Right atrium auricular region (tissue), 2 donors: ENCODE data around the gene SEC22C. TPM values are rescaled to one million over a fixed set of nuclear protein-coding genes. Genes with fewer than 3 reads are reported as not detected.

Source experiments
- DNase-seq: peaks from one replicate; pipeline ENCODE4 v3.0.0-alpha.2; 2019; ENCODE audit warnings: low spot score
- H3K27ac ChIP-seq, 2 donors: fragments of 200-600 bp; sonication (generic); 1 replicate in 1 of 2; 2 replicates in 1 of 2; pipeline ENCODE4 v1.5.1; 2016 to 2019
- H3K27me3 ChIP-seq, 2 donors: fragments of 200-600 bp; sonication (generic); one replicate each; pipeline versions ENCODE4 v1.5.1 to v1.6.0; 2017 to 2019
- H3K36me3 ChIP-seq: fragments of 200-600 bp; sonication (generic); one replicate; pipeline ENCODE4 v1.5.1; 2016
- H3K4me1 ChIP-seq, 2 donors: fragments of 200-600 bp; sonication (generic); one replicate each; pipeline versions ENCODE4 v1.5.1 to v1.6.0; 2017 to 2019
- H3K4me3 ChIP-seq, 2 donors: fragments of 200-600 bp; sonication (generic); 1 replicate in 1 of 2; 2 replicates in 1 of 2; pipeline ENCODE4 v1.5.1; 2017 to 2019; ENCODE audit warnings: mild to moderate bottlenecking in 1 of 2, moderate library complexity in 1 of 2
- H3K9me3 ChIP-seq, 2 donors: fragments of 200-600 bp; sonication (generic); one replicate each; pipeline ENCODE4 v1.5.1; 2019
- total RNA-seq, 2 donors: library from RNA; depleted of rRNA; stranded (reverse); fragments of >200 nt; gene quantifications; one replicate each; pipeline ENCODE4 v1.1.0, GENCODE V29; 2016
- TF ChIP-seq, protein P1 (sequence below), 2 donors: fragments of 200-600 bp; sonication (generic); IDR thresholded peaks; one replicate each; pipeline ENCODE4 v1.5.1; 2019; ENCODE audit warnings: antibody characterized with exemption in 2 of 2

Gene SEC22C
- total RNA-seq, 2 donors from 2014 or later = 32.3 to 36.2 TPM

DNA sequence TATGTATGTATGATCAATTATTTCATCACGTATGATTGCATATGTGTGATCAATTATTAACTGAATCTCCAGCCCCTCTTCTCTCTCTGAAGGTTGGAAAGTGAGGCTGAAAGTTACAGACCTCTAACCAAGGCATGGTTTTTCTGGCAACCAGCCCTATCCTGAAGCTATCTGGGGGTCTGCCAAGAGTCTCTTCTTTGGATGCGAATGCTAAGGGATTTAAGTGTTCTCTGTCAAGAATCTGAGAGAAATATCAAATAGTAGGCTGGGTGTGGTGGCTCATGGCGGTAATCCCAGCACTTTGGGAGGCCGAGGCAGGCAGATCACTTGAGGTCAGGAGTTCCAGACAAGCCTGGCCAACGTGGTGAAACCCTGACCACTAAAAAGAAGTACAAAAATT is 26.8 kb upstream of the SEC22C start:
- H3K9me3 ChIP-seq = peaks cover 0 to 7% of the 10 kb centered on the region in 2 donors
- no peak overlapping the region for H3K4me3 ChIP-seq
- H3K4me1 ChIP-seq = peaks cover 0 to 58% of the 10 kb centered on the region in 2 donors
- H3K27me3 ChIP-seq = no peaks in the 10 kb centered on the region
- H3K36me3 ChIP-seq = no peaks in the 10 kb centered on the region
- peak overlapping the region in 1 of 2 donors; percentile 56 for H3K27ac ChIP-seq
- TF ChIP-seq, protein P1, sequence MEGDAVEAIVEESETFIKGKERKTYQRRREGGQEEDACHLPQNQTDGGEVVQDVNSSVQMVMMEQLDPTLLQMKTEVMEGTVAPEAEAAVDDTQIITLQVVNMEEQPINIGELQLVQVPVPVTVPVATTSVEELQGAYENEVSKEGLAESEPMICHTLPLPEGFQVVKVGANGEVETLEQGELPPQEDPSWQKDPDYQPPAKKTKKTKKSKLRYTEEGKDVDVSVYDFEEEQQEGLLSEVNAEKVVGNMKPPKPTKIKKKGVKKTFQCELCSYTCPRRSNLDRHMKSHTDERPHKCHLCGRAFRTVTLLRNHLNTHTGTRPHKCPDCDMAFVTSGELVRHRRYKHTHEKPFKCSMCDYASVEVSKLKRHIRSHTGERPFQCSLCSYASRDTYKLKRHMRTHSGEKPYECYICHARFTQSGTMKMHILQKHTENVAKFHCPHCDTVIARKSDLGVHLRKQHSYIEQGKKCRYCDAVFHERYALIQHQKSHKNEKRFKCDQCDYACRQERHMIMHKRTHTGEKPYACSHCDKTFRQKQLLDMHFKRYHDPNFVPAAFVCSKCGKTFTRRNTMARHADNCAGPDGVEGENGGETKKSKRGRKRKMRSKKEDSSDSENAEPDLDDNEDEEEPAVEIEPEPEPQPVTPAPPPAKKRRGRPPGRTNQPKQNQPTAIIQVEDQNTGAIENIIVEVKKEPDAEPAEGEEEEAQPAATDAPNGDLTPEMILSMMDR (IDR thresholded peaks at IDR 0.05) = no peak
- DNase-seq = no peak

GRCh38 chr3:42605546-42606173 is 23.9 kb upstream of the SEC22C start:
- H3K4me3 ChIP-seq = no peak overlapping the region
- H3K36me3 ChIP-seq = no peaks in the 10 kb centered on the region
- TF ChIP-seq, protein P1 (IDR thresholded peaks at IDR 0.05) = no peak
- peaks cover 0 to 54% of the 10 kb centered on the region in 2 donors for H3K4me1 ChIP-seq
- no peak for DNase-seq
- peak overlapping the region; percentile 54 to 69 for H3K27ac ChIP-seq
- H3K9me3 ChIP-seq = peaks cover 0 to 7% of the 10 kb centered on the region in 2 donors
- no peaks in the 10 kb centered on the region for H3K27me3 ChIP-seq

DNA sequence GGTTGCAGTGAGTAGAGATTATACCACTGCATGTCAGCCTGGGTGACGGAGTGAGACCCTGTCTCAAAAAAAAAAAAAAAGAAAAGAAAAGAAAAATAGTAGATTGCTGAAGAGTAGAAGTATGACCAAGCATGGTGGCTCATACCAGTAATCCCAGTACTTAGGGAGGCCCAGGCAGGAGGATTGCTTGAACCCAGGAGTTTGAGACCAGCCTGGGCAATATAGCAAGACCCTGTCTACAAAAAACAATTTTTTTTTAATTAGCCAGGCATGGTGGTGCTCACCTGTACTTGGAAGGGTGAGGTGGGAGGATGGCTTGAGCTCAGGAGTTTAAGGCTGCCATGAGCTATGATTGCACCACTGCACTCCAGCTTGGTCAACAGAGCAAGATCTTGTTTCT is 21.2 kb upstream of the SEC22C start:
- Histone ChIP-seq H3K4me3 (no peak overlapping the region), H3K36me3 (no peaks in the 10 kb centered on the region), H3K9me3 (peaks cover 0 to 7% of the 10 kb centered on the region in 2 donors), H3K27me3 (no peaks in the 10 kb centered on the region), H3K27ac (peak overlapping the region in 1 of 2 donors; percentile 99), H3K4me1 (peaks cover 0 to 36% of the 10 kb centered on the region in 2 donors)
- no peak for DNase-seq
- TF ChIP-seq, protein P1 (IDR thresholded peaks at IDR 0.05) = no peak

- no peaks in the 10 kb centered on the region for H3K27me3 ChIP-seq
- no peak for DNase-seq
- H3K9me3 ChIP-seq = peaks cover 0 to 7% of the 10 kb centered on the region in 2 donors
- TF ChIP-seq, protein P1 (IDR thresholded peaks at IDR 0.05) = no peak
- H3K27ac ChIP-seq = peak overlapping the region; percentile 98 to 99
- peak overlapping the region; percentile 64 to 96 for H3K4me3 ChIP-seq
- peaks cover 0 to 36% of the 10 kb centered on the region in 2 donors for H3K4me1 ChIP-seq
- H3K36me3 ChIP-seq = no peaks in the 10 kb centered on the region
These were observed 20.3 kb upstream of the SEC22C start for GRCh38 chr3:42601896-42602581.

DNA sequence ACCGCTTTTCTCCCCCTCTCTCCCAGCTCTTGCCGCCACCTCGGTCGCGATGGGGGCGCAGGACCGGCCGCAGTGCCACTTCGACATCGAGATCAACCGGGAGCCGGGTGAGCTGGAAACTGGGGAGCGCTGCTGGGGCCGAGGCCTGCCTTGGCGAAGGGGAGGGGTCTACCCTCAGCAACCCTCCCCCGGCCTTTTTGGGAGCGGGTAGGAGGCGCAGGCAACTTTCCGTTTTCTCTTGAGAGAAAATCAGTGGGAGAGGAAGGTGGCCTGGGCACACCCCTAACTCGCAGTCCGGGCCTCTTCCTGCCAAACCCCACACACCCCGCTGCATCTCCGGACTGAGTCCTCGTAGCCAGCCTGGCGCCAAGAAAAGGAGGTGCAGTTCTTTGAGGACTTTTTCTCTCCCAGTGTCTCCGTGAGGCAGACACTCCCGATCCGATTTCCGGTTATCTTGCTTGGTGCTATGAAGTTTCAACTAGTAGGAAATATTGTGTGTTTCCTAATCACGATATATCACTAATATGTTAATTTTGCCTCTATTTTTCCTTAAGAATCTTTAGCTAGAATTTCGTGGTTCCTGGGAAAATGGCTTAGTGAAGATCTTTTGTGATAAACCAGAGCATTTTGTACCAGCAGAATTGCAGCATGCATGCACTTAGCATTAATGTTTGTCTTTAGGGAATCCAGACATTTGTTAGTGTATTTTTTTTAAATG is 19.4 kb upstream of the SEC22C start:
- peaks cover 0 to 7% of the 10 kb centered on the region in 2 donors for H3K9me3 ChIP-seq
- H3K36me3 ChIP-seq = no peaks in the 10 kb centered on the region
- peaks cover 0 to 31% of the 10 kb centered on the region in 2 donors for H3K4me1 ChIP-seq
- H3K27ac ChIP-seq = peak overlapping the region; percentile 98 to 99
- H3K4me3 ChIP-seq = peak overlapping the region; percentile 64 to 96
- no peaks in the 10 kb centered on the region for H3K27me3 ChIP-seq
- DNase-seq = peak; percentile 71
- TF ChIP-seq, protein P1 (IDR thresholded peaks at IDR 0.05) = no peak
